CD14-positive monocyte (primary cell): Measurements from ENCODE around the gene AURKAIP1. TPM values are rescaled to one million over a fixed set of nuclear protein-coding genes. Genes with fewer than 3 reads are reported as not detected.

ENCODE experiments used
- DNase-seq, 3 donors: peaks; one replicate each; pipeline ENCODE4 v3.0.0-alpha.2; 2011 to 2022
- H2AFZ ChIP-seq: 2 replicates; pipeline ENCODE4 v1.6.0; 2012; ENCODE audit warnings: mild to moderate bottlenecking, low read depth, low read length, inconsistent platforms; ENCODE audit not compliant: insufficient read depth, poor library complexity, severe bottlenecking
- H3K27ac ChIP-seq, 2 donors: 1 replicate in 1 of 2; 2 replicates in 1 of 2; pipeline ENCODE4 v1.5.1; 2012 to 2013; ENCODE audit warnings: low read length in 2 of 2, control low read depth in 1 of 2, inconsistent platforms in 1 of 2, low read depth in 1 of 2, mild to moderate bottlenecking in 1 of 2
- H3K27me3 ChIP-seq, 2 donors: one replicate each; pipeline versions ENCODE4 v1.6.0 to v1.6.1; 2011 to 2013; ENCODE audit warnings: low read length in 2 of 2; ENCODE audit not compliant: control insufficient read depth in 2 of 2, insufficient read depth in 2 of 2
- H3K36me3 ChIP-seq, 2 donors: replicated peaks in 1 of 2; 1 replicate in 1 of 2; 2 replicates in 1 of 2; pipeline versions ENCODE4 v1.5.1 to v1.6.1; 2012 to 2013; ENCODE audit warnings: low read length in 2 of 2, control low read depth in 1 of 2, inconsistent platforms in 1 of 2, mild to moderate bottlenecking in 1 of 2; ENCODE audit not compliant: insufficient read depth in 2 of 2, control insufficient read depth in 1 of 2
- H3K4me1 ChIP-seq, 2 donors: 1 replicate in 1 of 2; 2 replicates in 1 of 2; pipeline versions ENCODE4 v1.5.1 to v1.6.1; 2012 to 2013; ENCODE audit warnings: low read length in 2 of 2, control low read depth in 1 of 2, inconsistent platforms in 1 of 2, mild to moderate bottlenecking in 1 of 2, moderate library complexity in 1 of 2; ENCODE audit not compliant: insufficient read depth in 2 of 2, control insufficient read depth in 1 of 2
- H3K4me2 ChIP-seq: replicated peaks from 2 replicates; pipeline ENCODE3; 2012; ENCODE audit warnings: low read length, moderate library complexity, mild to moderate bottlenecking; ENCODE audit not compliant: poor library complexity, severe bottlenecking; ENCODE audit errors: extremely low read depth
- H3K4me3 ChIP-seq, 3 experiments: fragments of 200-600 bp in 1 of 3; sonication (generic) in 1 of 3; replicated peaks in 1 of 3; 1 replicate in 2 of 3; 2 replicates in 1 of 3; pipeline ENCODE4 v1.5.1; 2011 to 2013; ENCODE audit warnings: low read length in 3 of 3, mild to moderate bottlenecking in 3 of 3, control low read depth in 2 of 3, low read depth in 2 of 3, inconsistent platforms in 1 of 3, moderate library complexity in 1 of 3
- H3K79me2 ChIP-seq: 2 replicates; pipeline ENCODE4 v1.6.0; 2012; ENCODE audit warnings: mild to moderate bottlenecking, control low read depth, inconsistent platforms, low read length, moderate library complexity; ENCODE audit not compliant: insufficient read depth
- H3K9ac ChIP-seq: 2 replicates; pipeline ENCODE4 v1.6.0; 2017; ENCODE audit warnings: low read length, mild to moderate bottlenecking; ENCODE audit not compliant: insufficient read depth, poor library complexity, severe bottlenecking
- H3K9me3 ChIP-seq, 2 donors: replicated peaks in 1 of 2; 1 replicate in 1 of 2; 2 replicates in 1 of 2; pipeline versions ENCODE4 v1.5.1 to v1.6.1; 2012 to 2013; ENCODE audit warnings: low read length in 2 of 2, control low read depth in 1 of 2; ENCODE audit not compliant: control insufficient read depth in 1 of 2, insufficient read depth in 1 of 2
- H4K20me1 ChIP-seq: 2 replicates; pipeline ENCODE4 v1.6.0; 2012; ENCODE audit warnings: mild to moderate bottlenecking, low read length, control low read depth, moderate library complexity; ENCODE audit not compliant: insufficient read depth
- H3K27ac Mint-ChIP-seq, 7 donors: one replicate each; pipeline ENCODE4 v1.8.0; 2020; ENCODE audit warnings: mild to moderate bottlenecking in 7 of 7, mixed read lengths in 7 of 7, moderate library complexity in 6 of 7, inconsistent platforms in 2 of 7
- H3K27me3 Mint-ChIP-seq, 3 donors: one replicate each; pipeline ENCODE4 v1.8.0; 2021 to 2022; ENCODE audit warnings: low read depth in 3 of 3, mild to moderate bottlenecking in 3 of 3, mixed read lengths in 3 of 3, moderate library complexity in 3 of 3, inconsistent platforms in 1 of 3
- H3K36me3 Mint-ChIP-seq, 2 donors: one replicate each; pipeline ENCODE4 v1.8.0; 2020; ENCODE audit warnings: mixed read lengths in 2 of 2, inconsistent platforms in 1 of 2, mild to moderate bottlenecking in 1 of 2
- H3K4me1 Mint-ChIP-seq: one replicate; pipeline ENCODE4 v1.8.0; 2020; ENCODE audit warnings: mild to moderate bottlenecking, mixed read lengths
- H3K4me3 Mint-ChIP-seq, 2 donors: one replicate each; pipeline ENCODE4 v1.8.0; 2020; ENCODE audit warnings: mild to moderate bottlenecking in 2 of 2, mixed read lengths in 2 of 2, moderate library complexity in 1 of 2
- H3K9me3 Mint-ChIP-seq, 7 donors: one replicate each; pipeline ENCODE4 v1.8.0; 2020 to 2022; ENCODE audit warnings: mixed read lengths in 7 of 7, mild to moderate bottlenecking in 6 of 7, moderate library complexity in 6 of 7, inconsistent platforms in 2 of 7
- WGBS: methylation state at CpG from one replicate; pipeline ENCODE4 v1.1.5; 2013; ENCODE audit warnings: missing lambda C conversion rate; ENCODE audit not compliant: insufficient coverage; 5-methylcytosine and 5-hydroxymethylcytosine counted together
- intact Hi-C, 2 donors: fragments of 100-400 bp; cut with micrococcal nuclease; formaldehyde crosslinking; loops; one replicate each; pipeline versions ENCODE4 v1.15.0 to v1.15.1; 2023
- polyA plus RNA-seq, 3 donors: library from polyadenylated mRNA; depleted of rRNA in 1 of 3; unstranded in 2 of 3; stranded (reverse) in 1 of 3; fragments of 300-500 nt in 2 of 3; fragments of >200 nt in 1 of 3; fragmentation: Illumina TruSeq in 2 of 3; gene quantifications; 1 replicate in 2 of 3; 2 replicates in 1 of 3; pipeline ENCODE4 v1.2.3, GENCODE V29; 2012 to 2021
- TF ChIP-seq, protein P1 (sequence below): fragments of 200-600 bp; IDR thresholded peaks from one replicate; pipeline ENCODE4 v1.8.0; 2022; ENCODE audit warnings: antibody characterized with exemption, mild to moderate bottlenecking

The AURKAIP1 gene
- polyA plus RNA-seq, 3 donors = 59.1 to 160 (median 134) TPM

DNA sequence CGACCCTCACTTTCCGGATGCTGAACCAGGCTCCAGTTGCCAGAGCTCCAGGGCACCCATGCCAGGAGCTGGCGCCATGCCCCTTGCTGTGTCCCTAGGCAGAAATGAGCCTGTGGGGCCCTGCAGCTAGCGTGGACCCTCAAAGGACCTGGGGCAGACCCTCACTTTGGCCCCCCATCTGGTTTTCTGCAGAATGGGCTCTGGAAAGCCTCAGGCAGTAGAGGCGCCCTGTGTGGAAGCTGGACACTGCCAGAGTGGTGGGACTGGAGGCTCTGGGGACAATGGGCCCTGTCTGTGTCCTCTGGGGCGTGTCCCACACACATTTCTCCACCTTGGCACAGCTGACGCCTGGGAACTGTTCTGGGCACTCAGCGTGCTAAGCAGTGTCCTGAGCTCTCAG is 6.3 kb upstream of the AURKAIP1 start:
- no peak overlapping the region for H3K4me3 ChIP-seq
- H3K9me3 ChIP-seq = no peaks in the 10 kb centered on the region
- Mint-ChIP-seq H3K4me1 (no peaks in the 10 kb centered on the region), H3K27ac (no peak overlapping the region), H3K4me3 (no peak overlapping the region), H3K36me3 (peaks cover 13 to 19% of the 10 kb centered on the region in 2 donors), H3K9me3 (no peaks in the 10 kb centered on the region), H3K27me3 (peaks cover 0 to 2% (median 0%) of the 10 kb centered on the region in 3 donors)
- DNase-seq = no peak
- intact Hi-C loops = no loop called here
- no peaks in the 10 kb centered on the region for H3K4me1 ChIP-seq
- H4K20me1 ChIP-seq = peaks cover 11% of the 10 kb centered on the region
- no peaks in the 10 kb centered on the region for H3K27me3 ChIP-seq
- no peak overlapping the region for H3K9ac ChIP-seq
- no peak overlapping the region for H3K27ac ChIP-seq
- no peak overlapping the region for H3K4me2 ChIP-seq
- no peak overlapping the region for H2AFZ ChIP-seq
- WGBS = 86% methylated on average over 8 of the region's 8 CpGs
- TF ChIP-seq, protein P1, sequence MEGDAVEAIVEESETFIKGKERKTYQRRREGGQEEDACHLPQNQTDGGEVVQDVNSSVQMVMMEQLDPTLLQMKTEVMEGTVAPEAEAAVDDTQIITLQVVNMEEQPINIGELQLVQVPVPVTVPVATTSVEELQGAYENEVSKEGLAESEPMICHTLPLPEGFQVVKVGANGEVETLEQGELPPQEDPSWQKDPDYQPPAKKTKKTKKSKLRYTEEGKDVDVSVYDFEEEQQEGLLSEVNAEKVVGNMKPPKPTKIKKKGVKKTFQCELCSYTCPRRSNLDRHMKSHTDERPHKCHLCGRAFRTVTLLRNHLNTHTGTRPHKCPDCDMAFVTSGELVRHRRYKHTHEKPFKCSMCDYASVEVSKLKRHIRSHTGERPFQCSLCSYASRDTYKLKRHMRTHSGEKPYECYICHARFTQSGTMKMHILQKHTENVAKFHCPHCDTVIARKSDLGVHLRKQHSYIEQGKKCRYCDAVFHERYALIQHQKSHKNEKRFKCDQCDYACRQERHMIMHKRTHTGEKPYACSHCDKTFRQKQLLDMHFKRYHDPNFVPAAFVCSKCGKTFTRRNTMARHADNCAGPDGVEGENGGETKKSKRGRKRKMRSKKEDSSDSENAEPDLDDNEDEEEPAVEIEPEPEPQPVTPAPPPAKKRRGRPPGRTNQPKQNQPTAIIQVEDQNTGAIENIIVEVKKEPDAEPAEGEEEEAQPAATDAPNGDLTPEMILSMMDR = no peak
- peaks cover 11 to 22% of the 10 kb centered on the region in 2 donors for H3K36me3 ChIP-seq
- H3K79me2 ChIP-seq = peaks cover 6% of the 10 kb centered on the region

DNA sequence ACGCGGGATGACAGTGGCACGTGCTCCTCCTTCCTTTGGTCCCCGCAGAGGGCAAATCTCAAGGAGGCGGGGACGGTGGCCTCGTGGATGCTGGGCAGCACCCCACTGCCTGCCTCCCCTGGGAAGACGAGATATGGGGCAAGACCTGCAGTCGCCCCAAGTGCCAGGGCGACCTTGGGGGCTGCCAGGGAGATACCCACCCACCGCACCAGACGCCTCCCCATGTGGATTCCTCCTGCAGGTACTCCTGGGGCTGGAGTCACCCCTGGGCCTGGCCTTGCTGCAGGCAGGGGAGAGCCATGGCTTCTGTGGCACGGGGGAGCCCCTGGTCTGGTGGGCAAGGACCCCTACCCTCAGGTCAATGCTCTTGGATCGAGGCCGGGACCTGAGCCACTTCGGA is 5.9 kb upstream of the AURKAIP1 start:
- H3K27ac Mint-ChIP-seq = no peak overlapping the region
- H3K4me3 Mint-ChIP-seq = no peak overlapping the region
- no peaks in the 10 kb centered on the region for H3K9me3 Mint-ChIP-seq
- intact Hi-C loops = no loop called here
- Histone ChIP-seq H3K27me3 (no peaks in the 10 kb centered on the region), H3K4me2 (no peak overlapping the region), H3K27ac (no peak overlapping the region), H3K9ac (no peak overlapping the region), H3K4me1 (peaks cover 2 to 4% of the 10 kb centered on the region in 2 donors), H3K79me2 (peaks cover 6% of the 10 kb centered on the region), H3K9me3 (no peaks in the 10 kb centered on the region), H3K36me3 (peaks cover 7 to 18% of the 10 kb centered on the region in 2 donors), H4K20me1 (peaks cover 7% of the 10 kb centered on the region), H2AFZ (no peak overlapping the region), H3K4me3 (no peak overlapping the region)
- H3K27me3 Mint-ChIP-seq = peaks cover 0 to 2% (median 0%) of the 10 kb centered on the region in 3 donors
- H3K36me3 Mint-ChIP-seq = peaks cover 9 to 15% of the 10 kb centered on the region in 2 donors
- 97% methylated on average over 16 of the region's 16 CpGs for WGBS
- no peaks in the 10 kb centered on the region for H3K4me1 Mint-ChIP-seq
- DNase-seq = no peak
- TF ChIP-seq, protein P1 = no peak
